ENCODE results near the gene H1-8. TPM values are rescaled to one million over a fixed set of nuclear protein-coding genes. Genes with fewer than 3 reads are reported as not detected.
"Not testable (repeated sequence)": the region's sequence is repeated elsewhere in the genome, so short reads cannot be mapped to it uniquely, and the experiment has no call there.

The H1-8 gene
- total and polyA plus RNA-seq, 4 experiments from 2014 or later, result not detected

DNA sequence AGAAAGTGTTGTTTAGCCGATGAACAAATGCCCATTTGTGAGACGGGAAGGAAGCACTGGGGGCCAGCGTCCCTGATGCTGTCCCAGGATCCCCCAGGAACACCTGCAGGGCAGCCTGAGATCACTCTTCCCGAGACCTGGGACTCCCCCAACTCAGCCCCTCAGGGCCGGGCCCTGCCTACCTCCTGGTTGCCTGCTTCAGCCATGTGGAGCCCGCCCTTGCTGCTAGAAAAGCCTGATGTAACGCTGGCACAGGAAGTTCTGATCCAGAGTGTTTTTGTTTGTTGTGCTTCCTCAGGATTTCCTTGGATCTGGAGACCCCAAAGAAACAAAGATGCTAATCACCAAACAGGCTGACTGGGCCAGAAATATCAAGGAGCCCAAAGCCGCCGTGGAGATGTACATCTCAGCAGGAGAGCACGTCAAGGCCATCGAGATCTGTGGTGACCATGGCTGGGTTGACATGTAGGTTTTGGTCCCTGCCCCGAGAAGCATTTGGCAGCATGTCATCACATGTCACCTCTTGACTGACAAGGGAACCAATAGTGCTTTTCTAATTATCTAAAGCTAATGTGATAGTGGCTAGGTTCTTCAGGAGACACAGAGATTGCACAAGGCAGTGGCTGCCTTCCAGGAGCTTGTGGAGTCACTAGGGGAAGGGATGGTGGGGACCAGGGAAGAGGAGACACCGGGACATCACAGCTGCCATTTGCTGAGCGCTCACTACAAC, 43.2 kb upstream of the H1-8 start:
- DNase-seq; CTCF ChIA-PET (ENCODE audit: partially characterized antibody); H3K4me3 ChIP-seq (ENCODE audit: low read length in 2 of 2); H3K36me3 ChIP-seq (ENCODE audit: insufficient read depth, low read length); POLR2A ChIA-PET (ENCODE audit: partially characterized antibody); H3K27ac ChIP-seq (ENCODE audit: low read depth, low read length); H3K27me3 ChIP-seq (ENCODE audit: insufficient read depth, low read length); H3K27me3 Mint-ChIP-seq; H3K4me1 Mint-ChIP-seq; H3K9me3 ChIP-seq (ENCODE audit: control insufficient read depth in 1 of 2, low read length in 2 of 2); H3K4me1 ChIP-seq (ENCODE audit: insufficient read depth, low read length); H3K9me3 Mint-ChIP-seq; H3K4me3 Mint-ChIP-seq; intact Hi-C loops (cut with micrococcal nuclease): not testable (repeated sequence)
- Mint-ChIP-seq H3K36me3 (peaks cover 6 to 34% of the 10 kb centered on the region in 2 donors), H3K27ac (peak overlapping the region in 1 of 7 donors; percentile 12)

DNA sequence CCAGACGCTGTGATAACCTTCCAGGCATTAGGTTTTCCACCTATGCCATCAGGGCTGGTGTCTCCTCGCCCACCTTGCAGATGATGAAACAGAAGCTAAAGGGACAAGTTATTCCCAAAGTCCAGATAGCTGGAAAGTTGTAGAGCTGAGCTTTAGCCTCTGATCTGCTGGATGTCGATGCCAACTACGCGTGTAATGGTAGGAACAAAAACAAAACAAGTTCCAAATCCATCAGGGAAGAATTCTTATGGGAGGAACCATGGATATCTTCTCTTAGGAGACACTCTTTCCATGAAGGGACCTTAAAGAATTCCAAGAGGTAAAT, 42.7 kb upstream of the H1-8 start:
- Histone ChIP-seq H3K4me1 (ENCODE audit: insufficient read depth, low read length) (no peaks in the 10 kb centered on the region), H3K27ac (ENCODE audit: low read depth, low read length) (no peak overlapping the region), H3K36me3 (ENCODE audit: insufficient read depth, low read length) (no peaks in the 10 kb centered on the region), H3K9me3 (ENCODE audit: control insufficient read depth in 1 of 2, low read length in 2 of 2) (no peaks in the 10 kb centered on the region), H3K27me3 (ENCODE audit: insufficient read depth, low read length) (no peaks in the 10 kb centered on the region), H3K4me3 (ENCODE audit: low read length in 2 of 2) (no peak overlapping the region)
- DNase-seq, result no peak
- H3K27me3 Mint-ChIP-seq, result no peaks in the 10 kb centered on the region
- peak overlapping the region in 1 of 7 donors; percentile 25 for H3K27ac Mint-ChIP-seq
- CTCF ChIA-PET (ENCODE audit: partially characterized antibody), result no interaction called here
- POLR2A ChIA-PET (ENCODE audit: partially characterized antibody), result no interaction called here
- no peaks in the 10 kb centered on the region for H3K4me1 Mint-ChIP-seq
- H3K4me3 Mint-ChIP-seq, result no peak overlapping the region
- peaks cover 6 to 37% of the 10 kb centered on the region in 2 donors for H3K36me3 Mint-ChIP-seq
- no peaks in the 10 kb centered on the region for H3K9me3 Mint-ChIP-seq
- intact Hi-C loops (cut with micrococcal nuclease), result no loop called here

- ChIA-PET CTCF (ENCODE audit: partially characterized antibody) (interaction anchor here (1.8 kb wide), 1 partner anchor 11 kb away, joined by 5 read pairs; no protein-coding TSS in a partner anchor), POLR2A (ENCODE audit: partially characterized antibody) (no interaction called here)
- Histone ChIP-seq H3K36me3 (ENCODE audit: insufficient read depth, low read length) (no peaks in the 10 kb centered on the region), H3K4me1 (ENCODE audit: insufficient read depth, low read length) (no peaks in the 10 kb centered on the region), H3K9me3 (ENCODE audit: control insufficient read depth in 1 of 2, low read length in 2 of 2) (no peaks in the 10 kb centered on the region), H3K27ac (ENCODE audit: low read depth, low read length) (no peak overlapping the region), H3K4me3 (ENCODE audit: low read length in 2 of 2) (no peak overlapping the region), H3K27me3 (ENCODE audit: insufficient read depth, low read length) (no peaks in the 10 kb centered on the region)
- intact Hi-C loops (cut with micrococcal nuclease), result no loop called here
- Mint-ChIP-seq H3K27ac (peak overlapping the region in 1 of 7 donors; percentile 77), H3K27me3 (no peaks in the 10 kb centered on the region), H3K4me3 (no peak overlapping the region), H3K36me3 (peaks cover 2 to 37% of the 10 kb centered on the region in 2 donors), H3K4me1 (no peaks in the 10 kb centered on the region), H3K9me3 (no peaks in the 10 kb centered on the region)
- no peak for DNase-seq
Measured at GRCh38 chr3:129501630-129502029, 41.3 kb upstream of the H1-8 start.

DNA sequence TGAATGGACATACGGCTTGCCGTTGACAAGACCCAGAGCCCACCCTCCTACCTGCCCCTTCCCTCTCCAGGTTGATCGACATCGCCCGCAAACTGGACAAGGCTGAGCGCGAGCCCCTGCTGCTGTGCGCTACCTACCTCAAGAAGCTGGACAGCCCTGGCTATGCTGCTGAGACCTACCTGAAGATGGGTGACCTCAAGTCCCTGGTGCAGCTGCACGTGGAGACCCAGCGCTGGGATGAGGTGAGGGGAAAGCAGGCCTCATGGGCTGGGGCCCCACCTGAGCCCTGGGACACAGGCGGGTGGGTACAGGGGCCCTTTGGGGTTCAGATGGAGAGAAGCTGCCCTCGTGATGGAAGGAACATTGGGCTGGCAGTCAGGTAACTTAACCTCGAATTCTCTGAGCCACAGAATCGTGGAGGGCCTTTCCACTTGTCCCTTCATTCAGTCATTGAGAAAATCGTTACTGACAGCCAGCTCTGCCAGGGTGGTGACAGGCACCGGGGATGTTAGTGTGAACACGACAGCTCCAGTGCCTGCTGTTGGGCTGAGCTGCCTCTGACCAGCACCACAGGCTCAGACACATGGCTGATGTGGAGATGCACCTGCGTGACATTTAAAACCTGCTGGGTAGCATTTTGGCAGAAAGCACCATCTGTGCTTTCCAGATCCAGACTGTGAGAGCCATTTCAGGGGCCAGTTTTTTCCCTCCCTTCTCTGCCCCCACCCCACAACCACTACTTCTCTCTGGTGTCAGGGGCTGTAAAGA, 40.1 kb upstream of the H1-8 start:
- H3K9me3 Mint-ChIP-seq, result no peaks in the 10 kb centered on the region
- DNase-seq, result no peak
- CTCF ChIA-PET (ENCODE audit: partially characterized antibody), result interaction anchor here (0.8 to 1.8 kb wide), 3 partner anchors 9 to 322 kb away, joined by 3 to 6 read pairs (median 5); no protein-coding TSS in a partner anchor
- Histone ChIP-seq H3K36me3 (ENCODE audit: insufficient read depth, low read length) (no peaks in the 10 kb centered on the region), H3K9me3 (ENCODE audit: control insufficient read depth in 1 of 2, low read length in 2 of 2) (no peaks in the 10 kb centered on the region), H3K4me1 (ENCODE audit: insufficient read depth, low read length) (no peaks in the 10 kb centered on the region), H3K27ac (ENCODE audit: low read depth, low read length) (no peak overlapping the region), H3K4me3 (ENCODE audit: low read length in 2 of 2) (no peak overlapping the region), H3K27me3 (ENCODE audit: insufficient read depth, low read length) (no peaks in the 10 kb centered on the region)
- H3K4me3 Mint-ChIP-seq, result no peak overlapping the region
- no peak overlapping the region for H3K27ac Mint-ChIP-seq
- no peaks in the 10 kb centered on the region for H3K27me3 Mint-ChIP-seq
- POLR2A ChIA-PET (ENCODE audit: partially characterized antibody), result no interaction called here
- no peaks in the 10 kb centered on the region for H3K4me1 Mint-ChIP-seq
- intact Hi-C loops (cut with micrococcal nuclease), result no loop called here
- H3K36me3 Mint-ChIP-seq, result peaks cover 2 to 37% of the 10 kb centered on the region in 2 donors

DNA sequence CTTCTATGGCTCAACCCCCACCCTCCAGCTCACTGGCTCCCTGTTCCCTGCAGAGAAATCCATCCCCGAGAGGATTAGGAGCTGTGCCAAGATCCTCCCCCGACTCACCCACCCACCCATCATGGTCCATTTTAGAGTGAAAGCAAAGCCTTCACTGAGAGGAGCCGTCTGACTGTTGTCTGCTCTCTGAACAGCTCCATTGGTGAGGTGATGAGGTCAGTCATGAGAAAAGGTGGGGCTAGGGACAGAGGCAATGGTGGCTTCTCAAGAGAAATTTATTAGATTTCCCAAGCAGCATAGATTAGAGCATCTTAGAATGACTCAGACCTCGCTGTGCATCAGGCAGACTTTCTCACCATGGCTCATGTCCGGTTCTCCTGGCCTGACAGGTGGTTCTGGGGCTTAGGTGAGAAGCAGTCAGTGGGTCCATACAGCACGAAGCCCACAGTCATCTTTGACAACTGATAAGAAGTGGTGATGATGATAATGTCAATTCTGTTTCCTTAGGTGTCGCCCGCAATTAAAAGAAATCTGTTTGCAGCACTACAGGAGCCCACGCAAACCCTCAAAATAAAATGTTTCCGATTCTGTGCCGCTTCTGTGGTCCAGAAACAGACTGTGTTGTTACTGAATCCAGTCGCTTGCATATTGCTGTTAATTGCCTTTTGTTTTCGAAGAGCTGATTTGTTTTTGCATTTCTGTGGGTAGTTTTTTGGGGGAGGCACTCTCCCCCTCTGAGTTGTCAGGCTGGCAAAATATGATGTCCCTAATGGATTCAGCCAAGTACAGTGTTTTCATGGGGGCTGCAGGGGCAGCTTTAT, 39.3 kb upstream of the H1-8 start:
- no peak overlapping the region for H3K4me3 ChIP-seq (ENCODE audit: low read length in 2 of 2)
- DNase-seq, result no peak
- CTCF ChIA-PET (ENCODE audit: partially characterized antibody), result interaction anchor here (1.7 to 1.8 kb wide), 2 partner anchors 13 to 322 kb away, joined by 5 to 6 read pairs; no protein-coding TSS in a partner anchor
- POLR2A ChIA-PET (ENCODE audit: partially characterized antibody), result no interaction called here
- intact Hi-C loops (cut with micrococcal nuclease), result no loop called here
- H3K4me1 ChIP-seq (ENCODE audit: insufficient read depth, low read length), result no peaks in the 10 kb centered on the region
- H3K27me3 ChIP-seq (ENCODE audit: insufficient read depth, low read length), result no peaks in the 10 kb centered on the region
- Mint-ChIP-seq H3K27ac (peak overlapping the region in 1 of 7 donors; percentile 50), H3K9me3 (no peaks in the 10 kb centered on the region), H3K36me3 (peaks cover 2 to 44% of the 10 kb centered on the region in 2 donors), H3K4me1 (no peaks in the 10 kb centered on the region), H3K27me3 (no peaks in the 10 kb centered on the region), H3K4me3 (no peak overlapping the region)
- H3K27ac ChIP-seq (ENCODE audit: low read depth, low read length), result no peak overlapping the region
- H3K9me3 ChIP-seq (ENCODE audit: control insufficient read depth in 1 of 2, low read length in 2 of 2), result no peaks in the 10 kb centered on the region
- H3K36me3 ChIP-seq (ENCODE audit: insufficient read depth, low read length), result no peaks in the 10 kb centered on the region

- Histone ChIP-seq H3K36me3 (ENCODE audit: insufficient read depth, low read length) (no peaks in the 10 kb centered on the region), H3K27me3 (ENCODE audit: insufficient read depth, low read length) (no peaks in the 10 kb centered on the region), H3K4me3 (ENCODE audit: low read length in 2 of 2) (no peak overlapping the region), H3K27ac (ENCODE audit: low read depth, low read length) (no peak overlapping the region), H3K4me1 (ENCODE audit: insufficient read depth, low read length) (no peaks in the 10 kb centered on the region), H3K9me3 (ENCODE audit: control insufficient read depth in 1 of 2, low read length in 2 of 2) (no peaks in the 10 kb centered on the region)
- H3K4me3 Mint-ChIP-seq, result no peak overlapping the region
- H3K27me3 Mint-ChIP-seq, result no peaks in the 10 kb centered on the region
- CTCF ChIA-PET (ENCODE audit: partially characterized antibody), result interaction anchor here (1.7 kb wide), 1 partner anchor 14 kb away, joined by 6 read pairs; no protein-coding TSS in a partner anchor
- H3K9me3 Mint-ChIP-seq, result no peaks in the 10 kb centered on the region
- intact Hi-C loops (cut with micrococcal nuclease), result no loop called here
- H3K4me1 Mint-ChIP-seq, result no peaks in the 10 kb centered on the region
- POLR2A ChIA-PET (ENCODE audit: partially characterized antibody), result no interaction called here
- H3K27ac Mint-ChIP-seq, result peak overlapping the region in 3 of 7 donors; percentile 6 to 54 (median 8)
- no peak for DNase-seq
- peaks cover 2 to 41% of the 10 kb centered on the region in 2 donors for H3K36me3 Mint-ChIP-seq
Measured at GRCh38 chr3:129504471-129505100, 38.4 kb upstream of the H1-8 start.

- Mint-ChIP-seq H3K36me3 (peaks cover 2 to 41% of the 10 kb centered on the region in 2 donors), H3K4me1 (no peaks in the 10 kb centered on the region), H3K4me3 (no peak overlapping the region), H3K27me3 (no peaks in the 10 kb centered on the region), H3K9me3 (no peaks in the 10 kb centered on the region), H3K27ac (peak overlapping the region in 1 of 7 donors; percentile 4)
- ChIA-PET POLR2A (ENCODE audit: partially characterized antibody) (no interaction called here), CTCF (ENCODE audit: partially characterized antibody) (no interaction called here)
- DNase-seq, result no peak
- Histone ChIP-seq H3K4me1 (ENCODE audit: insufficient read depth, low read length) (no peaks in the 10 kb centered on the region), H3K36me3 (ENCODE audit: insufficient read depth, low read length) (no peaks in the 10 kb centered on the region), H3K9me3 (ENCODE audit: control insufficient read depth in 1 of 2, low read length in 2 of 2) (no peaks in the 10 kb centered on the region), H3K4me3 (ENCODE audit: low read length in 2 of 2) (no peak overlapping the region), H3K27ac (ENCODE audit: low read depth, low read length) (no peak overlapping the region), H3K27me3 (ENCODE audit: insufficient read depth, low read length) (no peaks in the 10 kb centered on the region)
- intact Hi-C loops (cut with micrococcal nuclease), result no loop called here
Measured at GRCh38 chr3:129505341-129505740, 37.6 kb upstream of the H1-8 start.
